ENCODE results near the gene ARHGAP6. TPM values are rescaled to one million over a fixed set of nuclear protein-coding genes. Genes with fewer than 3 reads are reported as not detected.
A peak's percentile ranks its signal among the peaks of the same experiment; 100 is the strongest.

Gene ARHGAP6
- total RNA-seq, 4 donors from 2014 or later, result 17.2 to 47.0 (median 21.6) TPM

- Histone ChIP-seq H3K27ac (no peak overlapping the region), H3K9me3 (no peaks in the 10 kb centered on the region), H3K36me3 (no peaks in the 10 kb centered on the region), H3K4me3 (no peak overlapping the region), H3K27me3 (no peaks in the 10 kb centered on the region), H3K4me1 (no peaks in the 10 kb centered on the region)
- intact Hi-C loops (cut with DNase I; ENCODE audit: low total_unique reads), result no loop called here
- no peak for TF ChIP-seq POLR2A (IDR thresholded peaks at IDR 0.05)
- TF ChIP-seq CTCF (IDR thresholded peaks at IDR 0.05), result no peak
- DNase-seq, result no peak
Observed at GRCh38 chrX:11540532-11541377, 125.0 kb downstream of the ARHGAP6 start.

DNA sequence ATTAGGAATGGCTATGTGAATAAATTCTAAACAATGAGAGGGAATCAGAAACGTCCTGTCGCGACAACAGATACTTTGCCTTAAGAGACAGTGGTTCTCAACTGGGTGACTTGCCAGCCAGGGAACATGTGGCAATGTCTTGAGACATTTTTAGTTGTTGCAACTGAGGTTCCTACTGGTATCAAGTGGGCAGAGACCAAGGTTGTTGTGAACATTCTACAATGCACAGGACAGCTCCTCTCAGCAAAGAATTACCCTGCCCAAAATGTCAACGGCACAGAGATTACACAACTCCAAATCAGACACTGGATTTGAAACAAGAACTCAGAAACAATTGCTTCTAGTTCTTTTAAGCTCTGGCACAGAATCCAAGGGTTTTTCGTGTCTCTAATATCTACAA, 128.6 kb downstream of the ARHGAP6 start:
- no peak overlapping the region for H3K4me3 ChIP-seq
- H3K4me1 ChIP-seq, result no peaks in the 10 kb centered on the region
- H3K27ac ChIP-seq, result no peak overlapping the region
- DNase-seq, result no peak
- TF ChIP-seq POLR2A (IDR thresholded peaks at IDR 0.05) (no peak), CTCF (IDR thresholded peaks at IDR 0.05) (no peak)
- H3K9me3 ChIP-seq, result no peaks in the 10 kb centered on the region
- H3K36me3 ChIP-seq, result no peaks in the 10 kb centered on the region
- no peaks in the 10 kb centered on the region for H3K27me3 ChIP-seq
- intact Hi-C loops (cut with DNase I; ENCODE audit: low total_unique reads), result loop anchor here (10.0 kb wide), 1 partner anchor 218 kb away; the partner anchor contains the start of gene MSL3

- intact Hi-C loops (cut with DNase I; ENCODE audit: low total_unique reads), result loop anchor here (10.0 kb wide), 1 partner anchor 219 kb away; the partner anchor contains the start of gene MSL3
- Histone ChIP-seq H3K9me3 (no peaks in the 10 kb centered on the region), H3K4me3 (no peak overlapping the region), H3K36me3 (no peaks in the 10 kb centered on the region), H3K4me1 (no peaks in the 10 kb centered on the region), H3K27ac (no peak overlapping the region), H3K27me3 (no peaks in the 10 kb centered on the region)
- DNase-seq, result no peak
- TF ChIP-seq POLR2A (IDR thresholded peaks at IDR 0.05) (no peak), CTCF (IDR thresholded peaks at IDR 0.05) (no peak)
Observed at GRCh38 chrX:11535156-11535919, 130.4 kb downstream of the ARHGAP6 start.

DNA sequence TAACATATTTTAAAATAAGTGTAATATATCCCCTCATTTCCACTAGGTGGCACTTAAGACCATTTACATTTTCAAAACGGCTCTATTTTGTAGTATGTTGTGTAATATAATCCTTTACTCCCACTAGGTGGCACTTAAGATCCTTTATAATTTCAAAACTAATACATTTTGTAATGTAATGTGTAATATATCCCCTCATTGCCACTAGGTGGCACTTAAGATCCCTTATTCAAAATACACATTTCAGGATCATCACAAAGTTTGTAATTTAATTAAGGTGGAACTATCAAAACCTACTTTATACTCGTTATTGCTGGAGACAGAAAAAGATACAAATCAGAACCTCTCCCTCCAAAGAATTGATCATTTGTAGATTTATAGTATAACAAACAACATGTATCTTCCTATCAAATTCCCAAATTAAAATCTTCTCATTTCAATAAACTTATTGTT, 132.5 kb downstream of the ARHGAP6 start:
- H3K36me3 ChIP-seq, result no peaks in the 10 kb centered on the region
- no peaks in the 10 kb centered on the region for H3K4me1 ChIP-seq
- intact Hi-C loops (cut with DNase I; ENCODE audit: low total_unique reads), result loop anchor here (10.0 kb wide), 1 partner anchor 222 kb away; the partner anchor contains the start of gene MSL3
- TF ChIP-seq POLR2A (IDR thresholded peaks at IDR 0.05), result no peak
- peak; percentile 69 to 99 (median 92) for TF ChIP-seq CTCF (IDR thresholded peaks at IDR 0.05)
- DNase-seq, result no peak
- H3K4me3 ChIP-seq, result no peak overlapping the region
- no peaks in the 10 kb centered on the region for H3K27me3 ChIP-seq
- H3K9me3 ChIP-seq, result no peaks in the 10 kb centered on the region
- no peak overlapping the region for H3K27ac ChIP-seq

All from uterus (tissue), 4 donors.